ENCODE data around the gene PROC.

DNA sequence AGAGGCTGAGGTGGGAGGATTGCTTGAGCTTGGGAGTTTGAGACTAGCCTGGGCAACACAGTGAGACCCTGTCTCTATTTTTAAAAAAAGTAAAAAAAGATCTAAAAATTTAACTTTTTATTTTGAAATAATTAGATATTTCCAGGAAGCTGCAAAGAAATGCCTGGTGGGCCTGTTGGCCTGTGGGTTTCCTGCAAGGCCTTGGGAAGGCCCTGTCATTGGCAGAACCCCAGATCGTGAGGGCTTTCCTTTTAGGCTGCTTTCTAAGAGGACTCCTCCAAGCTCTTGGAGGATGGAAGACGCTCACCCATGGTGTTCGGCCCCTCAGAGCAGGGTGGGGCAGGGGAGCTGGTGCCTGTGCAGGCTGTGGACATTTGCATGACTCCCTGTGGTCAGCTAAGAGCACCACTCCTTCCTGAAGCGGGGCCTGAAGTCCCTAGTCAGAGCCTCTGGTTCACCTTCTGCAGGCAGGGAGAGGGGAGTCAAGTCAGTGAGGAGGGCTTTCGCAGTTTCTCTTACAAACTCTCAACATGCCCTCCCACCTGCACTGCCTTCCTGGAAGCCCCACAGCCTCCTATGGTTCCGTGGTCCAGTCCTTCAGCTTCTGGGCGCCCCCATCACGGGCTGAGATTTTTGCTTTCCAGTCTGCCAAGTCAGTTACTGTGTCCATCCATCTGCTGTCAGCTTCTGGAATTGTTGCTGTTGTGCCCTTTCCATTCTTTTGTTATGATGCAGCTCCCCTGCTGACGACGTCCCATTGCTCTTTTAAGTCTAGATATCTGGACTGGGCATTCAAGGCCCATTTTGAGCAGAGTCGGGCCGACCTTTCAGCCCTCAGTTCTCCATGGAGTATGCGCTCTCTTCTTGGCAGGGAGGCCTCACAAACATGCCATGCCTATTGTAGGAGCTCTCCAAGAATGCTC lies 6.6 kb downstream of the PROC start:
- no peak for TF ChIP-seq POLR2A (IDR thresholded peaks at IDR 0.05; ENCODE audit: borderline replicate concordance, extremely low read depth, insufficient read depth, insufficient read length)
- TF ChIP-seq, protein P1, sequence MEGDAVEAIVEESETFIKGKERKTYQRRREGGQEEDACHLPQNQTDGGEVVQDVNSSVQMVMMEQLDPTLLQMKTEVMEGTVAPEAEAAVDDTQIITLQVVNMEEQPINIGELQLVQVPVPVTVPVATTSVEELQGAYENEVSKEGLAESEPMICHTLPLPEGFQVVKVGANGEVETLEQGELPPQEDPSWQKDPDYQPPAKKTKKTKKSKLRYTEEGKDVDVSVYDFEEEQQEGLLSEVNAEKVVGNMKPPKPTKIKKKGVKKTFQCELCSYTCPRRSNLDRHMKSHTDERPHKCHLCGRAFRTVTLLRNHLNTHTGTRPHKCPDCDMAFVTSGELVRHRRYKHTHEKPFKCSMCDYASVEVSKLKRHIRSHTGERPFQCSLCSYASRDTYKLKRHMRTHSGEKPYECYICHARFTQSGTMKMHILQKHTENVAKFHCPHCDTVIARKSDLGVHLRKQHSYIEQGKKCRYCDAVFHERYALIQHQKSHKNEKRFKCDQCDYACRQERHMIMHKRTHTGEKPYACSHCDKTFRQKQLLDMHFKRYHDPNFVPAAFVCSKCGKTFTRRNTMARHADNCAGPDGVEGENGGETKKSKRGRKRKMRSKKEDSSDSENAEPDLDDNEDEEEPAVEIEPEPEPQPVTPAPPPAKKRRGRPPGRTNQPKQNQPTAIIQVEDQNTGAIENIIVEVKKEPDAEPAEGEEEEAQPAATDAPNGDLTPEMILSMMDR (IDR thresholded peaks at IDR 0.05 in 2 of 3, conservative IDR thresholded peaks at IDR 0.05 in 1 of 3; ENCODE audit: borderline replicate concordance in 1 of 3, insufficient read depth in 1 of 3, low read depth in 2 of 3, low read length in 2 of 3) = no peak
- TF ChIP-seq CEBPB (IDR thresholded peaks at IDR 0.05; ENCODE audit: low read depth) = no peak
- TF ChIP-seq EGR1 (IDR thresholded peaks at IDR 0.05; ENCODE audit: low read depth) = no peak
- TF ChIP-seq SP1 (IDR thresholded peaks at IDR 0.05; ENCODE audit: low read depth) = no peak
- no peak for TF ChIP-seq SIN3A (IDR thresholded peaks at IDR 0.05; ENCODE audit: low read depth)

All from HCT116 (cell line).